Panc1 (cell line): ENCODE measurements around the gene HAUS5. TPM values are rescaled to one million over a fixed set of nuclear protein-coding genes. Genes with fewer than 3 reads are reported as not detected.

Experiments
- ATAC-seq: fragments of 200-7000 bp; cut with Tn5 transposase; 2 replicates; pipeline ENCODE4 v1.9.1; 2020; ENCODE audit warnings: mild to moderate bottlenecking, moderate library complexity
- BruUV-seq: library from RNA; stranded (reverse); fragments of 400-500 nt; replicated peaks from 2 replicates; lab custom pipeline; 2021; lab: Mats Ljungman, UMichigan
- CTCF ChIA-PET: fragments of 300-600 bp; sonication (Branson Sonifier 250); formaldehyde crosslinking; loops from one replicate; lab custom pipeline; 2022; ENCODE audit warnings: antibody characterized with exemption; lab: Charles Lee
- POLR2A ChIA-PET: fragments of 300-600 bp; sonication (Branson Sonifier 250); formaldehyde crosslinking; loops from one replicate; lab custom pipeline; 2022; ENCODE audit warnings: antibody characterized with exemption; lab: Charles Lee
- DNase-seq: peaks from one replicate; pipeline ENCODE4 v3.0.0-alpha.2; 2010; ENCODE audit warnings: low read depth, low spot score
- H3K27ac ChIP-seq: 2 replicates; pipeline ENCODE4 v1.5.1; 2011; ENCODE audit warnings: mild to moderate bottlenecking, low read length, inconsistent platforms
- H3K27me3 ChIP-seq: fragments of 200-500 bp; sonication (Bioruptor generic); 2 replicates; pipeline ENCODE4 v1.6.0; 2014; ENCODE audit warnings: low read length, inconsistent platforms; ENCODE audit not compliant: control insufficient read depth, insufficient read depth
- H3K36me3 ChIP-seq: fragments of 200-500 bp; sonication (Bioruptor generic); 2 replicates; pipeline ENCODE4 v1.5.1; 2014; ENCODE audit warnings: inconsistent platforms, mild to moderate bottlenecking, low read length, moderate library complexity; ENCODE audit not compliant: control insufficient read depth, insufficient read depth
- H3K4me1 ChIP-seq: 2 replicates; pipeline ENCODE4 v1.5.1; 2011; ENCODE audit warnings: inconsistent platforms, mild to moderate bottlenecking, low read length, moderate library complexity; ENCODE audit not compliant: control insufficient read depth, insufficient read depth
- H3K4me3 ChIP-seq, 2 experiments: 2 replicates each; pipeline ENCODE4 v1.5.1; 2011 to 2012; ENCODE audit warnings: low read depth in 2 of 2, low read length in 2 of 2, mild to moderate bottlenecking in 2 of 2, inconsistent platforms in 1 of 2, moderate library complexity in 1 of 2
- H3K9me3 ChIP-seq: fragments of 200-500 bp; sonication (Bioruptor generic); 2 replicates; pipeline ENCODE4 v1.5.1; 2014; ENCODE audit warnings: low read depth, mild to moderate bottlenecking, inconsistent platforms, low read length, moderate library complexity; ENCODE audit not compliant: control insufficient read depth, insufficient read depth
- POLR2AphosphoS5 ChIP-seq: IDR thresholded peaks from 2 replicates; pipeline ENCODE4 v1.6.1; 2012; ENCODE audit warnings: mild to moderate bottlenecking, low read depth, low read length, moderate library complexity
- REST ChIP-seq, 2 experiments: IDR thresholded peaks; 2 replicates each; pipeline ENCODE4 v1.6.1; 2011 to 2012; ENCODE audit warnings: low read depth in 2 of 2, control low read depth in 1 of 2, low read length in 1 of 2, mild to moderate bottlenecking in 1 of 2, moderate library complexity in 1 of 2; ENCODE audit not compliant: insufficient read depth in 1 of 2
- SIN3A ChIP-seq: IDR thresholded peaks from 2 replicates; pipeline ENCODE4 v1.6.1; 2012; ENCODE audit warnings: low read depth, mild to moderate bottlenecking, low read length, moderate library complexity, borderline replicate concordance; ENCODE audit not compliant: insufficient read depth
- TCF7L2 ChIP-seq: IDR thresholded peaks from 2 replicates; pipeline ENCODE4 v1.6.1; 2011; ENCODE audit warnings: mild to moderate bottlenecking, low read depth, low read length, inconsistent platforms
- in situ Hi-C: cut with HindIII; loops from 2 replicates; pipeline ENCODE4 v1.10.0; 2016; ENCODE audit warnings: low sequenced_read_pairs, low pct_unique_long_range_greater_than_20kb
- intact Hi-C: fragments of 100-400 bp; cut with micrococcal nuclease; formaldehyde crosslinking; loops from one replicate; pipeline ENCODE4 v1.10.0; 2022; ENCODE audit not compliant: unreplicated experiment
- total RNA-seq: library from RNA; stranded (reverse); gene quantifications from one replicate; pipeline ENCODE4 v1.2.1, GENCODE V29; 2021; ENCODE audit not compliant: unreplicated experiment
- TF ChIP-seq, protein P1 (sequence below): fragments of 450-650 bp; IDR thresholded peaks from 2 replicates; pipeline ENCODE4 v1.5.1; 2017; ENCODE audit warnings: mild to moderate bottlenecking

HAUS5 gene
- total RNA-seq, 1 experiment from 2014 or later, result 23.2 TPM

GRCh38 chr19:35563207-35563829 lies 49.2 kb upstream of the HAUS5 start, which contains the start of gene ATP4A:
Gene ATP4A (minus strand): TSS chr19:35563658. CDS start chr19:35563629, 29 bp downstream.
- no peaks in the 10 kb centered on the region for H3K9me3 ChIP-seq
- intact Hi-C loops, result no loop called here
- ATAC-seq (no peak), DNase-seq (no peak)
- H3K36me3 ChIP-seq, result no peaks in the 10 kb centered on the region
- in situ Hi-C loops, result no loop called here
- H3K4me3 ChIP-seq, result no peak within 1 kb of the TSS
- no peak within 1 kb of the TSS for H3K27ac ChIP-seq
- H3K27me3 ChIP-seq, result peaks cover 8% of the 10 kb centered on the region; the same call in 1 of the 2 replicates
- peaks cover 6% of the 10 kb centered on the region; the same call in 1 of the 2 replicates for H3K4me1 ChIP-seq
- ChIA-PET POLR2A (interaction anchor here (0.6 kb wide), 1 partner anchor 44 kb away, joined by 3 read pairs; no protein-coding TSS in a partner anchor), CTCF (interaction anchor here (0.6 kb wide), 1 partner anchor 34 kb away, joined by 8 read pairs; no protein-coding TSS in a partner anchor)
- TF ChIP-seq REST (IDR thresholded peaks at IDR 0.05; ENCODE audit: insufficient read depth in 1 of 2, low read depth in 2 of 2, low read length in 1 of 2) (no peak), POLR2AphosphoS5 (no peak), SIN3A (no peak), TCF7L2 (no peak)
- TF ChIP-seq, protein P1, sequence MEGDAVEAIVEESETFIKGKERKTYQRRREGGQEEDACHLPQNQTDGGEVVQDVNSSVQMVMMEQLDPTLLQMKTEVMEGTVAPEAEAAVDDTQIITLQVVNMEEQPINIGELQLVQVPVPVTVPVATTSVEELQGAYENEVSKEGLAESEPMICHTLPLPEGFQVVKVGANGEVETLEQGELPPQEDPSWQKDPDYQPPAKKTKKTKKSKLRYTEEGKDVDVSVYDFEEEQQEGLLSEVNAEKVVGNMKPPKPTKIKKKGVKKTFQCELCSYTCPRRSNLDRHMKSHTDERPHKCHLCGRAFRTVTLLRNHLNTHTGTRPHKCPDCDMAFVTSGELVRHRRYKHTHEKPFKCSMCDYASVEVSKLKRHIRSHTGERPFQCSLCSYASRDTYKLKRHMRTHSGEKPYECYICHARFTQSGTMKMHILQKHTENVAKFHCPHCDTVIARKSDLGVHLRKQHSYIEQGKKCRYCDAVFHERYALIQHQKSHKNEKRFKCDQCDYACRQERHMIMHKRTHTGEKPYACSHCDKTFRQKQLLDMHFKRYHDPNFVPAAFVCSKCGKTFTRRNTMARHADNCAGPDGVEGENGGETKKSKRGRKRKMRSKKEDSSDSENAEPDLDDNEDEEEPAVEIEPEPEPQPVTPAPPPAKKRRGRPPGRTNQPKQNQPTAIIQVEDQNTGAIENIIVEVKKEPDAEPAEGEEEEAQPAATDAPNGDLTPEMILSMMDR, result no peak
- BruUV-seq, result no TSS peak

DNA sequence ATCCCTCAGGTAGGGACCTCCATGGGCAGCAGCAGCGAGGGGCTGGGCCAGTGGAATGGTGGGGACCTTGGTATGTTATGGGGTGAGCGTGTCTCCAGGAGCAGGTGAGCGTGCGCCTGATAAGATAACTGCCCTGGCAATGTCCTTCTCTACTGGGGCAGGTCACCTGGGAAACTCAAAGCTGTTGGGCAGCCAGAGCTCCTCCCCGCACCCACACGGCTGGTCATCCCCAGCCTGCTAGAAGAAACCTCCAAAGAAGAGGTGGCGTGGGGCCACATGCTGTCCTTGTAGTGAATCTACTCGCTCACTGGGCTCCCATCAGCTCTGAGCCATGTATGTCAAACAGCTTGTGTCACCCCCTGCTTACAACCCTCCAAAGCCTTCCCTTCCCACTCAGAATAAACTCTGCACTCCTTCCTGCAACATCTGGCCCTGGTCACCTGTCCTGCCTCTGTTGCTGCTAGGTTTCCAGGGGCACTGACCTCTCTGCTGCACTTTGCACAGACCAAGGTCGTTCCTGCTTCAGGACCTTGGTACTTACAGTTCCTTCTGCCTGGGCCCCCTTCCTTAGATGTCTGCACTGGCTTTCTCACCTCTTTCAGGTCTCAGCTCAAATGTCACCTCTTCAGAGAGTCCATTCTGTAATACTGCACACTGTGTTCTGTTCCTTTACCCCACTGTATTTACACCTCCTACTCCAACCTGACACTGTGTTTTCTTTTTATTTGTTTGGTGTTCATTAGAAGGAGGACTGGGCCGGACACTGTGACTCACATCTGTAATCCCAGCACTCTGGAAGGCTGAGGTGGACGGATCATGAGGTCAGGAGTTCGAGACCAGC lies 47.3 kb upstream of the HAUS5 start:
- no peaks in the 10 kb centered on the region for H3K9me3 ChIP-seq
- H3K36me3 ChIP-seq, result no peaks in the 10 kb centered on the region
- no peak overlapping the region for H3K4me3 ChIP-seq
- H3K27ac ChIP-seq, result no peak overlapping the region
- POLR2A ChIA-PET, result no interaction called here
- no peaks in the 10 kb centered on the region for H3K4me1 ChIP-seq
- TF ChIP-seq TCF7L2 (no peak), POLR2AphosphoS5 (no peak), SIN3A (no peak)
- TF ChIP-seq, protein P1, result no peak
- BruUV-seq, result no TSS peak
- peaks cover 5% of the 10 kb centered on the region; the same call in 1 of the 2 replicates for H3K27me3 ChIP-seq
- in situ Hi-C loops, result no loop called here
- intact Hi-C loops, result no loop called here
- ATAC-seq (no peak), DNase-seq (no peak)
- CTCF ChIA-PET, result no interaction called here
